GM03348 (cell line): ENCODE measurements around the gene LRRC75A.
"Not testable (repeated sequence)": the region's sequence is repeated elsewhere in the genome, so short reads cannot be mapped to it uniquely, and the experiment has no call there.

Experiments used
- DNase-seq: peaks from one replicate; pipeline ENCODE4 v3.0.0; 2012; ENCODE audit warnings: low spot score

LRRC75A gene

GRCh38 chr17:16491703-16492612, at the start of gene LRRC75A:
Gene LRRC75A (minus strand): TSS chr17:16492193. CDS start chr17:16491990, 203 bp downstream.
- peak; percentile 94 for DNase-seq

GRCh38 chr17:16537130-16537458, 45.1 kb upstream of the LRRC75A start:
- no peak for DNase-seq

- DNase-seq: peak; percentile 11
Observed at GRCh38 chr17:16534236-16534635, 42.2 kb upstream of the LRRC75A start.

- DNase-seq: no peak
Observed at GRCh38 chr17:16529906-16530305, 37.9 kb upstream of the LRRC75A start.

- DNase-seq: no peak
Observed at GRCh38 chr17:16527298-16527697, 35.3 kb upstream of the LRRC75A start.

GRCh38 chr17:16525556-16525955, 33.6 kb upstream of the LRRC75A start:
- not testable (repeated sequence) for DNase-seq

- peak; percentile 90 for DNase-seq
Observed at GRCh38 chr17:16521070-16521727, 29.2 kb upstream of the LRRC75A start.

GRCh38 chr17:16519021-16519420, 27.0 kb upstream of the LRRC75A start:
- DNase-seq: no peak

GRCh38 chr17:16517477-16517876, 25.5 kb upstream of the LRRC75A start:
- DNase-seq: no peak

- DNase-seq: peak; percentile 79
Observed at GRCh38 chr17:16516594-16517051, 24.6 kb upstream of the LRRC75A start.

GRCh38 chr17:16515933-16516332, 23.9 kb upstream of the LRRC75A start:
- DNase-seq: no peak

GRCh38 chr17:16513873-16514272, 21.9 kb upstream of the LRRC75A start:
- DNase-seq: no peak

- no peak for DNase-seq
Observed at GRCh38 chr17:16512011-16512410, 20.0 kb upstream of the LRRC75A start.

GRCh38 chr17:16511593-16511992, 19.6 kb upstream of the LRRC75A start:
- DNase-seq: no peak

- DNase-seq: no peak
Observed at GRCh38 chr17:16507918-16508533, 16.0 kb upstream of the LRRC75A start.

GRCh38 chr17:16506188-16506587, 14.2 kb upstream of the LRRC75A start:
- DNase-seq: no peak

GRCh38 chr17:16504984-16505383, 13.0 kb upstream of the LRRC75A start:
- no peak for DNase-seq

GRCh38 chr17:16496820-16497489, 5.0 kb upstream of the LRRC75A start:
- no peak for DNase-seq

- DNase-seq: no peak
Observed at GRCh38 chr17:16495980-16496819, 4.2 kb upstream of the LRRC75A start.

GRCh38 chr17:16495561-16495960, 3.6 kb upstream of the LRRC75A start:
- no peak for DNase-seq

GRCh38 chr17:16494059-16494458, 2.1 kb upstream of the LRRC75A start:
- no peak for DNase-seq
